NT2/D1 (cell line): ENCODE measurements around the gene MAP2K2.

Experiments used
- SUZ12 ChIP-seq: IDR thresholded peaks from 2 replicates; pipeline ENCODE4 v1.6.1; 2011; ENCODE audit not compliant: insufficient read length, insufficient read depth; ENCODE audit errors: extremely low read depth
- YY1 ChIP-seq: IDR thresholded peaks from 2 replicates; pipeline ENCODE4 v1.6.1; 2011; ENCODE audit not compliant: insufficient read length, insufficient read depth
- ZNF274 ChIP-seq: IDR thresholded peaks from 2 replicates; pipeline ENCODE4 v1.6.1; 2011; ENCODE audit warnings: mild to moderate bottlenecking, low read depth, low read length

DNA sequence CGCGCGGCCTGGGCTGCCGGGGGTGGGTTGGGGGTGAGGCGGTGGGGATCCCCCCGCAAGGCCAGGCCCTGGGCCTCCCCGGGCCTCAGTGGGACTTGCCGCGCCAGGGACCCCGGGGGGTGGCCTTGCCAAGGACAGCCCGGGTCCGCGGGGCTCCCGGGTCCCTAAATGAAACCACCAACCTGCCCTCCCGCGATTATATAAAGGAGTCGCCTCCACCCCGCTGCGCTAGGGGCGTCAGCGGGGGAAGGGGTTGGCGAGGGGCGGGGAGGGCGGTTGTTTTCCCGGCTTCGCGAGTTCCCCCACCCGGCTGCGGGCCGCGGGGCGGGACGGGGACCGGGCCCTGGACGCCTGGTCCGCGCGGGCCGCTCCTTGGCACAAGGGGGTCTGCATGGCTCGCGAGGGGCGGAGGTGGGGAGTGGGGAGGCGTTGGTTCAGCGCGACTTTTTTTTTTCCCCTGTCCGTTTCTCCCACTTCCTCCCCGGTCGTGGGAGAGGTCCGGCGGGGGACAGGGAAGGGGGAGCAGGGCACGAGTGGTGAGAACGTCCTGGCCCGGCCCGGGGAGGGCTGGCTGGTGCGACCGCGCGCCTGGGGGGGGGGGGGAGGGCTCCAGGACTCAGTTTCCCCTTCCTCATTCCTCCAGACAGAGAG, 56.4 kb downstream of the MAP2K2 start:
- TF ChIP-seq ZNF274 (no peak), YY1 (no peak), SUZ12 (no peak)
